Bladder microvascular endothelial cell (primary cell): ENCODE measurements around the gene C3orf18. TPM values are rescaled to one million over a fixed set of nuclear protein-coding genes. Genes with fewer than 3 reads are reported as not detected.

Experiments used
- total RNA-seq: library from RNA; depleted of rRNA; stranded (reverse); fragments of >200 nt; gene quantifications from 2 replicates; pipeline ENCODE4 v1.2.3, GENCODE V29; 2014

Gene C3orf18
- total RNA-seq: 2.3 and 2.8 TPM in 2 replicates

GRCh38 chr3:50567386-50568167, at the start of gene C3orf18:
C3orf18 (minus strand) TSS chr3:50567747; CDS start chr3:50565699, 2,048 bp downstream.

GRCh38 chr3:50611464-50612233, 44.1 kb upstream of the C3orf18 start, which contains the start of gene CISH:
CISH (minus strand) TSS chr3:50611774; CDS start chr3:50611650, 124 bp downstream.

GRCh38 chr3:50568947-50569749, 1.6 kb upstream of the C3orf18 start, which contains the start of gene HEMK1:
HEMK1 (plus strand) TSS chr3:50569522; CDS start chr3:50571105, 1,583 bp downstream.

Other genes with a start within 250 kb of the C3orf18 start
- gene HYAL2, start 245.0 kb downstream of the C3orf18 start, total RNA-seq: 320 and 845 TPM in 2 replicates
- 16.2 and 18.2 TPM in 2 replicates for gene TUSC2, start 239.5 kb downstream of the C3orf18 start, total RNA-seq
- 17.0 and 29.3 TPM in 2 replicates for gene RASSF1, start 226.9 kb downstream of the C3orf18 start, total RNA-seq
- gene ZMYND10, start 222.0 kb downstream of the C3orf18 start, total RNA-seq: 0.16 and 0.31 TPM in 2 replicates
- 14.2 and 16.8 TPM in 2 replicates for gene NPRL2, start 217.0 kb downstream of the C3orf18 start, total RNA-seq
- gene CYB561D2, start 216.9 kb downstream of the C3orf18 start, total RNA-seq: 18.6 and 22.6 TPM in 2 replicates
- 28.7 and 34.6 TPM in 2 replicates for gene TMEM115, start 208.2 kb downstream of the C3orf18 start, total RNA-seq
- under 0.01 and 0.06 TPM in 2 replicates for gene CACNA2D2, start 64.1 kb downstream of the C3orf18 start, total RNA-seq
- gene HEMK1, start 1.8 kb upstream of the C3orf18 start, total RNA-seq: 2.4 and 8.7 TPM in 2 replicates
- gene CISH, start 44.0 kb upstream of the C3orf18 start, total RNA-seq: 0.16 and 0.44 TPM in 2 replicates
- gene MAPKAPK3, start 49.4 kb upstream of the C3orf18 start, total RNA-seq: 8.0 and 9.7 TPM in 2 replicates
- gene DOCK3, start 107.2 kb upstream of the C3orf18 start, total RNA-seq: under 0.01 TPM in 2 replicates